Thyroid gland (tissue), 4 donors: ENCODE measurements around the gene ZSCAN16. TPM values are rescaled to one million over a fixed set of nuclear protein-coding genes. Genes with fewer than 3 reads are reported as not detected.

Source experiments
- DNase-seq, 2 donors: peaks; one replicate each; pipeline ENCODE4 v3.0.0-alpha.2; 2019
- H3K27ac ChIP-seq, 3 donors: fragments of 200-600 bp; sonication (generic); 1 replicate in 2 of 3; 2 replicates in 1 of 3; pipeline ENCODE4 v1.5.1; 2016 to 2019; ENCODE audit warnings: mild to moderate bottlenecking in 1 of 3, moderate library complexity in 1 of 3
- H3K27me3 ChIP-seq: fragments of 200-600 bp; sonication (generic); one replicate; pipeline ENCODE4 v1.5.1; 2019
- H3K36me3 ChIP-seq, 2 donors: fragments of 200-600 bp; sonication (generic); one replicate each; pipeline ENCODE4 v1.5.1; 2016 to 2019
- H3K4me1 ChIP-seq, 2 donors: fragments of 200-600 bp; sonication (generic); one replicate each; pipeline ENCODE4 v1.5.1; 2017 to 2019
- H3K4me3 ChIP-seq, 3 donors: fragments of 200-600 bp; sonication (generic); replicated peaks in 1 of 3; 1 replicate in 2 of 3; 2 replicates in 1 of 3; pipeline ENCODE4 v1.5.1; 2016; ENCODE audit warnings: mild to moderate bottlenecking in 1 of 3
- H3K9me3 ChIP-seq: fragments of 200-600 bp; sonication (generic); one replicate; pipeline ENCODE4 v1.5.1; 2017
- POLR2A ChIP-seq, 2 donors: fragments of 450-650 bp; IDR thresholded peaks; one replicate each; pipeline ENCODE4 v1.6.1; 2017; ENCODE audit warnings: antibody characterized with exemption in 2 of 2, mild to moderate bottlenecking in 2 of 2, moderate library complexity in 1 of 2
- WGBS, 2 donors: methylation state at CpG; one replicate each; pipeline ENCODE4 v1.1.5; 2017; 5-methylcytosine and 5-hydroxymethylcytosine counted together
- intact Hi-C: fragments of 100-400 bp; cut with DNase I; formaldehyde crosslinking; loops from one replicate; pipeline ENCODE4 v1.15.1; 2023
- total RNA-seq, 4 donors: library from RNA; depleted of rRNA; stranded (reverse); fragments of >200 nt; gene quantifications; one replicate each; pipeline ENCODE4 v1.2.3, GENCODE V29; 2016
- TF ChIP-seq, protein P1 (sequence below), 6 experiments: fragments of 200-600 bp in 3 of 6; fragments of 450-650 bp in 3 of 6; sonication (generic) in 3 of 6; IDR thresholded peaks; one replicate each; pipeline ENCODE4 v1.5.1; 2016 to 2019; ENCODE audit warnings: antibody characterized with exemption in 6 of 6, mild to moderate bottlenecking in 2 of 6, inconsistent platforms in 1 of 6, moderate library complexity in 1 of 6

Gene ZSCAN16
- total RNA-seq, 4 donors from 2014 or later, result 5.8 to 7.9 (median 7.4) TPM

- TF ChIP-seq POLR2A (IDR thresholded peaks at IDR 0.05), result peak; percentile 33 to 90
- TF ChIP-seq, protein P1, sequence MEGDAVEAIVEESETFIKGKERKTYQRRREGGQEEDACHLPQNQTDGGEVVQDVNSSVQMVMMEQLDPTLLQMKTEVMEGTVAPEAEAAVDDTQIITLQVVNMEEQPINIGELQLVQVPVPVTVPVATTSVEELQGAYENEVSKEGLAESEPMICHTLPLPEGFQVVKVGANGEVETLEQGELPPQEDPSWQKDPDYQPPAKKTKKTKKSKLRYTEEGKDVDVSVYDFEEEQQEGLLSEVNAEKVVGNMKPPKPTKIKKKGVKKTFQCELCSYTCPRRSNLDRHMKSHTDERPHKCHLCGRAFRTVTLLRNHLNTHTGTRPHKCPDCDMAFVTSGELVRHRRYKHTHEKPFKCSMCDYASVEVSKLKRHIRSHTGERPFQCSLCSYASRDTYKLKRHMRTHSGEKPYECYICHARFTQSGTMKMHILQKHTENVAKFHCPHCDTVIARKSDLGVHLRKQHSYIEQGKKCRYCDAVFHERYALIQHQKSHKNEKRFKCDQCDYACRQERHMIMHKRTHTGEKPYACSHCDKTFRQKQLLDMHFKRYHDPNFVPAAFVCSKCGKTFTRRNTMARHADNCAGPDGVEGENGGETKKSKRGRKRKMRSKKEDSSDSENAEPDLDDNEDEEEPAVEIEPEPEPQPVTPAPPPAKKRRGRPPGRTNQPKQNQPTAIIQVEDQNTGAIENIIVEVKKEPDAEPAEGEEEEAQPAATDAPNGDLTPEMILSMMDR (IDR thresholded peaks at IDR 0.05), result peak; percentile 46 to 80 (median 65)
- Histone ChIP-seq H3K4me3 (peak overlapping the region; percentile 42 to 79 (median 59)), H3K27ac (peak overlapping the region; percentile 66 to 90 (median 88)), H3K27me3 (no peaks in the 10 kb centered on the region), H3K36me3 (no peaks in the 10 kb centered on the region), H3K9me3 (no peaks in the 10 kb centered on the region), H3K4me1 (peaks cover 0 to 3% of the 10 kb centered on the region in 2 donors)
- WGBS, 2 donors, result 2 to 8% methylated on average over 11 to 24 of the region's 54 CpGs
- DNase-seq, result peak; percentile 80 to 81
- intact Hi-C loops, result no loop called here
Measured at GRCh38 chr6:28104392-28105244, 19.8 kb upstream of the ZSCAN16 start.

- no peak for DNase-seq
- WGBS, 2 donors, result 22 to 26% methylated on average over 5 of the region's 5 CpGs
- peak overlapping the region in 2 of 3 donors; percentile 88 to 90 for H3K27ac ChIP-seq
Measured at GRCh38 chr6:28105245-28105639, 19.2 kb upstream of the ZSCAN16 start.

GRCh38 chr6:28107506-28107905 lies 16.9 kb upstream of the ZSCAN16 start:
- TF ChIP-seq POLR2A (IDR thresholded peaks at IDR 0.05), result no peak
- TF ChIP-seq, protein P1 (IDR thresholded peaks at IDR 0.05), result no peak
- no peaks in the 10 kb centered on the region for H3K27me3 ChIP-seq
- DNase-seq, result no peak
- peaks cover 0 to 3% of the 10 kb centered on the region in 2 donors for H3K4me1 ChIP-seq
- 74 to 93% methylated on average over 3 of the region's 3 CpGs for WGBS, 2 donors
- H3K27ac ChIP-seq, result no peak overlapping the region
- no peaks in the 10 kb centered on the region for H3K36me3 ChIP-seq
- no peak overlapping the region for H3K4me3 ChIP-seq
- intact Hi-C loops, result no loop called here
- H3K9me3 ChIP-seq, result no peaks in the 10 kb centered on the region

More at GRCh38 chr6:28105245-28105639, 19.2 kb upstream of the ZSCAN16 start:
- H3K4me3 ChIP-seq, result peak overlapping the region; percentile 42 to 79 (median 59)
- TF ChIP-seq POLR2A (IDR thresholded peaks at IDR 0.05), result no peak
- TF ChIP-seq, protein P1 (IDR thresholded peaks at IDR 0.05), result no peak
- H3K9me3 ChIP-seq, result no peaks in the 10 kb centered on the region
- H3K27me3 ChIP-seq, result no peaks in the 10 kb centered on the region
- peaks cover 0 to 3% of the 10 kb centered on the region in 2 donors for H3K4me1 ChIP-seq
- no peaks in the 10 kb centered on the region for H3K36me3 ChIP-seq
- intact Hi-C loops, result no loop called here

- no peaks in the 10 kb centered on the region for H3K9me3 ChIP-seq
- no peak for DNase-seq
- WGBS, 2 donors, result 95 to 97% methylated on average over 3 of the region's 3 CpGs
- intact Hi-C loops, result no loop called here
- no peaks in the 10 kb centered on the region for H3K27me3 ChIP-seq
- no peak overlapping the region for H3K27ac ChIP-seq
- TF ChIP-seq, protein P1 (IDR thresholded peaks at IDR 0.05), result no peak
- TF ChIP-seq POLR2A (IDR thresholded peaks at IDR 0.05), result no peak
- H3K4me3 ChIP-seq, result no peak overlapping the region
- H3K36me3 ChIP-seq, result peaks cover 9% of the 10 kb centered on the region in 2 donors
- no peaks in the 10 kb centered on the region for H3K4me1 ChIP-seq
Measured at GRCh38 chr6:28111964-28112363, 12.4 kb upstream of the ZSCAN16 start.

- no peak for TF ChIP-seq POLR2A (IDR thresholded peaks at IDR 0.05)
- DNase-seq, result no peak
- Histone ChIP-seq H3K4me3 (no peak overlapping the region), H3K27ac (no peak overlapping the region), H3K4me1 (no peaks in the 10 kb centered on the region), H3K36me3 (peaks cover 9 to 10% of the 10 kb centered on the region in 2 donors), H3K27me3 (no peaks in the 10 kb centered on the region), H3K9me3 (no peaks in the 10 kb centered on the region)
- intact Hi-C loops, result no loop called here
- WGBS, 2 donors, result 75 to 76% methylated on average over 2 of the region's 2 CpGs
Measured at GRCh38 chr6:28115799-28116198, 8.6 kb upstream of the ZSCAN16 start.
